GM12878 (cell line): ENCODE results near the gene SLC2A4RG. TPM values are rescaled to one million over a fixed set of nuclear protein-coding genes. Genes with fewer than 3 reads are reported as not detected.

Source experiments
- ATAC-seq: fragments of 200-7000 bp; cut with Tn5 transposase; 3 replicates; pipeline ENCODE4 v1.9.1; 2020; ENCODE audit warnings: mild to moderate bottlenecking, moderate library complexity
- BruUV-seq: library from RNA; stranded (reverse); fragments of 400-500 nt; replicated peaks from 2 replicates; lab custom pipeline; 2021; lab: Mats Ljungman, UMichigan
- CTCF ChIA-PET: fragments of 300-600 bp; sonication (Branson Sonifier 250); formaldehyde crosslinking; extraction: SDS; loops from one replicate; lab custom pipeline; 2021; ENCODE audit warnings: inconsistent platforms; lab: Yijun Ruan, JAX
- POLR2A ChIA-PET: fragments of 350-600 bp; formaldehyde crosslinking; extraction: SDS; loops from one replicate; lab custom pipeline; 2021; ENCODE audit warnings: inconsistent platforms; lab: Charles Lee
- RAD21 ChIA-PET: fragments of 300-600 bp; sonication (Branson Sonifier 250); formaldehyde crosslinking; loops from one replicate; lab custom pipeline; 2023; ENCODE audit warnings: antibody characterized with exemption; ENCODE audit not compliant: unreplicated experiment; lab: Charles Lee
- SMC1A ChIA-PET: fragments of 300-600 bp; sonication (Branson Sonifier 250); formaldehyde crosslinking; loops from one replicate; lab custom pipeline; 2023; ENCODE audit not compliant: unreplicated experiment, uncharacterized antibody; lab: Charles Lee
- DNase-seq: peaks from one replicate; pipeline ENCODE4 v3.0.0-alpha.2; 2011; ENCODE audit warnings: low read depth, low spot score
- FAIRE-seq: peaks from 3 replicates; lab custom pipeline; 2011; peaks lifted over from hg19 to GRCh38; lab: Jason Lieb, UNC
- H2AFZ ChIP-seq: 2 replicates; pipeline ENCODE4 v1.6.0; 2011; ENCODE audit warnings: low read depth, low read length, control low read depth; ENCODE audit not compliant: control insufficient read depth
- H3K27ac ChIP-seq: 2 replicates; pipeline ENCODE4 v1.5.1; 2011; ENCODE audit warnings: control low read depth; ENCODE audit not compliant: control insufficient read depth, insufficient read depth
- H3K27me3 ChIP-seq, 2 experiments: replicated peaks in 1 of 2; 2 replicates each; pipeline versions ENCODE4 v1.6.0 to v1.6.1; 2011; ENCODE audit warnings: low read length in 1 of 2; ENCODE audit not compliant: control insufficient read depth in 2 of 2, insufficient read depth in 2 of 2
- H3K36me3 ChIP-seq, 2 experiments: 2 replicates each; pipeline ENCODE4 v1.5.1; 2011; ENCODE audit warnings: low read length in 1 of 2; ENCODE audit not compliant: control insufficient read depth in 2 of 2, insufficient read depth in 2 of 2
- H3K4me1 ChIP-seq: 2 replicates; pipeline ENCODE4 v1.6.1; 2011; ENCODE audit warnings: mild to moderate bottlenecking, low read length, moderate library complexity, mixed read lengths; ENCODE audit not compliant: control insufficient read depth, insufficient read depth
- H3K4me2 ChIP-seq: 2 replicates; pipeline ENCODE4 v1.6.0; 2011; ENCODE audit warnings: control low read depth; ENCODE audit not compliant: control insufficient read depth, insufficient read depth
- H3K4me3 ChIP-seq: fragments of 200-600 bp; sonication (generic); 2 replicates; pipeline ENCODE4 v1.5.1; 2016
- H3K79me2 ChIP-seq: 2 replicates; pipeline ENCODE4 v1.6.0; 2011; ENCODE audit warnings: low read length; ENCODE audit not compliant: control insufficient read depth, insufficient read depth
- H3K9ac ChIP-seq: 2 replicates; pipeline ENCODE4 v1.8.0; 2011; ENCODE audit warnings: low read length, control low read depth, mixed read lengths; ENCODE audit not compliant: control insufficient read depth, insufficient read depth
- H3K9me3 ChIP-seq: replicated peaks from 3 replicates; pipeline ENCODE4 v1.5.1; 2011; ENCODE audit warnings: mild to moderate bottlenecking, low read length; ENCODE audit not compliant: control insufficient read depth, insufficient read depth
- H4K20me1 ChIP-seq: 2 replicates; pipeline ENCODE4 v1.6.0; 2011; ENCODE audit not compliant: control insufficient read depth, insufficient read depth
- ATF3 ChIP-seq: IDR thresholded peaks from 2 replicates; pipeline ENCODE4 v1.6.1; 2011; ENCODE audit warnings: low read depth, mild to moderate bottlenecking, low read length, moderate library complexity, borderline replicate concordance; ENCODE audit errors: extremely low read depth
- BCL3 ChIP-seq: IDR thresholded peaks from 2 replicates; pipeline ENCODE4 v1.6.1; 2011; ENCODE audit warnings: borderline replicate concordance, low read depth, mild to moderate bottlenecking, moderate library complexity, low read length; ENCODE audit not compliant: insufficient read depth, poor library complexity, severe bottlenecking
- CBX3 ChIP-seq: fragments of 200-600 bp; sonication (generic); IDR thresholded peaks from 2 replicates; pipeline ENCODE4 v1.6.1; 2016; ENCODE audit warnings: low read depth, borderline replicate concordance
- FOS ChIP-seq: IDR thresholded peaks from 3 replicates; pipeline ENCODE4 v1.6.1; 2011; ENCODE audit warnings: borderline replicate concordance; ENCODE audit not compliant: insufficient read length; ENCODE audit errors: extremely low read depth
- HDGF ChIP-seq: fragments of 450-650 bp; IDR thresholded peaks from 2 replicates; pipeline ENCODE4 v1.6.1; 2016; ENCODE audit warnings: antibody characterized with exemption
- NR2C2 ChIP-seq: IDR thresholded peaks from 2 replicates; pipeline ENCODE4 v1.6.1; 2011; ENCODE audit warnings: borderline replicate concordance, low read depth; ENCODE audit not compliant: control insufficient read depth, insufficient read length
- SIN3A ChIP-seq: IDR thresholded peaks from 2 replicates; pipeline ENCODE4 v1.6.1; 2012; ENCODE audit warnings: low read depth, low read length, improper control_type of control experiment
- SIX5 ChIP-seq: IDR thresholded peaks from 2 replicates; pipeline ENCODE4 v1.6.1; 2011; ENCODE audit warnings: mild to moderate bottlenecking, low read depth, low read length, moderate library complexity; ENCODE audit not compliant: severe bottlenecking
- SMARCA5 ChIP-seq: fragments of 450-650 bp; IDR thresholded peaks from 2 replicates; pipeline ENCODE4 v1.6.1; 2017; ENCODE audit warnings: mild to moderate bottlenecking
- STAT3 ChIP-seq: IDR thresholded peaks from 2 replicates; pipeline ENCODE4 v1.6.1; 2011; ENCODE audit warnings: low read depth, low read length, improper control_type of control experiment
- WRNIP1 ChIP-seq: IDR thresholded peaks from 2 replicates; pipeline ENCODE4 v1.6.1; 2011; ENCODE audit warnings: low read depth, low read length, improper control_type of control experiment, borderline replicate concordance
- ZSCAN29 ChIP-seq: fragments of 450-650 bp; IDR thresholded peaks from 2 replicates; pipeline ENCODE4 v1.6.1; 2017; ENCODE audit warnings: mild to moderate bottlenecking, moderate library complexity
- WGBS: methylation state at CpG from one replicate; pipeline ENCODE4 v1.1.6; 2016; ENCODE audit warnings: low lambda C conversion rate; ENCODE audit not compliant: insufficient replicate concordance, insufficient coverage; ENCODE audit errors: missing lambda C conversion rate; 5-methylcytosine and 5-hydroxymethylcytosine counted together
- in situ Hi-C: fragments of 300-500 bp; cut with MboI; formaldehyde crosslinking; loops from 9 replicates; pipeline ENCODE4 v1.14.3; 2018; ENCODE audit warnings: mixed read lengths
- intact Hi-C: fragments of 100-400 bp; cut with micrococcal nuclease; formaldehyde crosslinking; loops from one replicate; pipeline ENCODE4 v1.14.2; 2022; ENCODE audit not compliant: unreplicated experiment
- polyA plus RNA-seq, 11 experiments: library from polyadenylated mRNA; depleted of rRNA in 4 of 11; unstranded in 6 of 11; stranded (reverse) in 5 of 11; fragments of >200 nt; fragmentation: Nextera tagmentation in 4 of 11; fragmentation: Illumina TruSeq in 1 of 11; extraction: Ambion mirVana in 4 of 11; extraction: Trizol in 1 of 11; gene quantifications; 1 replicate in 1 of 11; 2 replicates in 10 of 11; pipeline versions ENCODE4 v1.2.1 to v1.2.3, GENCODE V29; 2011 to 2016; ENCODE audit warnings: inconsistent platforms in 2 of 11, missing spikeins in 2 of 11, low read depth in 1 of 11
- total RNA-seq, 4 experiments: library from RNA; depleted of rRNA in 3 of 4; stranded (reverse); fragments of >200 nt in 3 of 4; fragmentation: Illumina TruSeq in 1 of 4; extraction: Trizol in 1 of 4; gene quantifications; 2 replicates each; pipeline versions ENCODE4 v1.2.1 to v1.2.3, GENCODE V29; 2013 to 2021
- TF ChIP-seq, protein P1 (sequence below): fragments of 450-650 bp; IDR thresholded peaks from 2 replicates; pipeline ENCODE4 v1.6.1; 2017; ENCODE audit warnings: antibody characterized with exemption, mild to moderate bottlenecking, moderate library complexity

SLC2A4RG gene
- total and polyA plus RNA-seq, 10 of the 15 experiments (the other 5 are each of a cell fraction or from before 2014, with no cell fraction given) = 0.34 to 65.9 (median 13.3) TPM

DNA sequence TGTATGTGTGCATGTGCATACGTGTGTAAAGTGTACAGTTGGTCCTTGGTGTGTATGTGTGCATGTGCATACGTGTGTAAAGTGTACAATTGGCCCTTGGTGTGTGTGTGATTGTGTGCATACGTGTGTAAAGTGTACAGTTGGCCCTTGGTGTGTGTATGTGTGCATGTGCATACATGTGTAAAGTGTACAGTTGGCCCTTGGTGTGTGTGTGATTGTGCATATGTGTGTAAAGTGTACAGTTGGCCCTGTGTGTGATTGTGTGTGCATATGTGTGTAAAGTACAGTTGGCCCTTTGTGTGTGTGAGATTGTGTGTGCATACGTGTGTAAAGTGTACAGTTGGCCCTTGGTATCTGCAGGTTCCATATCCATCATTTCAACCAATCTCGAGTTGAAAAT is 8.2 kb upstream of the SLC2A4RG start:
- FAIRE-seq = no peak
- peak overlapping the region; percentile 93 for H3K27ac ChIP-seq
- no TSS peak for BruUV-seq
- H4K20me1 ChIP-seq = no peaks in the 10 kb centered on the region
- H3K4me2 ChIP-seq = peak overlapping the region; percentile 89
- no peak for TF ChIP-seq SIN3A
- TF ChIP-seq, protein P1, sequence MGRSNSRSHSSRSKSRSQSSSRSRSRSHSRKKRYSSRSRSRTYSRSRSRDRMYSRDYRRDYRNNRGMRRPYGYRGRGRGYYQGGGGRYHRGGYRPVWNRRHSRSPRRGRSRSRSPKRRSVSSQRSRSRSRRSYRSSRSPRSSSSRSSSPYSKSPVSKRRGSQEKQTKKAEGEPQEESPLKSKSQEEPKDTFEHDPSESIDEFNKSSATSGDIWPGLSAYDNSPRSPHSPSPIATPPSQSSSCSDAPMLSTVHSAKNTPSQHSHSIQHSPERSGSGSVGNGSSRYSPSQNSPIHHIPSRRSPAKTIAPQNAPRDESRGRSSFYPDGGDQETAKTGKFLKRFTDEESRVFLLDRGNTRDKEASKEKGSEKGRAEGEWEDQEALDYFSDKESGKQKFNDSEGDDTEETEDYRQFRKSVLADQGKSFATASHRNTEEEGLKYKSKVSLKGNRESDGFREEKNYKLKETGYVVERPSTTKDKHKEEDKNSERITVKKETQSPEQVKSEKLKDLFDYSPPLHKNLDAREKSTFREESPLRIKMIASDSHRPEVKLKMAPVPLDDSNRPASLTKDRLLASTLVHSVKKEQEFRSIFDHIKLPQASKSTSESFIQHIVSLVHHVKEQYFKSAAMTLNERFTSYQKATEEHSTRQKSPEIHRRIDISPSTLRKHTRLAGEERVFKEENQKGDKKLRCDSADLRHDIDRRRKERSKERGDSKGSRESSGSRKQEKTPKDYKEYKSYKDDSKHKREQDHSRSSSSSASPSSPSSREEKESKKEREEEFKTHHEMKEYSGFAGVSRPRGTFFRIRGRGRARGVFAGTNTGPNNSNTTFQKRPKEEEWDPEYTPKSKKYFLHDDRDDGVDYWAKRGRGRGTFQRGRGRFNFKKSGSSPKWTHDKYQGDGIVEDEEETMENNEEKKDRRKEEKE = no peak
- peak; percentile 9 for TF ChIP-seq NR2C2
- peak; percentile 84 for TF ChIP-seq BCL3
- TF ChIP-seq ZSCAN29 = no peak
- TF ChIP-seq WRNIP1 = no peak
- no peak for TF ChIP-seq SMARCA5
- TF ChIP-seq STAT3 = no peak
- no peak for TF ChIP-seq HDGF
- TF ChIP-seq CBX3 = no peak
- TF ChIP-seq ATF3 = no peak
- TF ChIP-seq SIX5 = no peak
- TF ChIP-seq FOS = no peak
- H3K9ac ChIP-seq = no peak overlapping the region
- POLR2A ChIA-PET = no interaction called here
- no peak overlapping the region for H2AFZ ChIP-seq
- DNase-seq = no peak
- 22% methylated on average over 5 of the region's 5 CpGs for WGBS
- SMC1A ChIA-PET = no interaction called here
- peaks cover 1% of the 10 kb centered on the region; the same call in 2 of the 3 replicates for H3K9me3 ChIP-seq
- H3K4me3 ChIP-seq = peak overlapping the region; percentile 38; the same call in 1 of the 2 replicates
- in situ Hi-C loops = no loop called here
- CTCF ChIA-PET = no interaction called here
- H3K4me1 ChIP-seq = peaks cover 61% of the 10 kb centered on the region
- H3K79me2 ChIP-seq = peaks cover 21% of the 10 kb centered on the region
- H3K36me3 ChIP-seq = peaks cover 11 to 27% of the 10 kb centered on the region in 2 experiments; a peak in 3 of 4 replicates
- ATAC-seq = no peak
- H3K27me3 ChIP-seq = no peaks in the 10 kb centered on the region
- intact Hi-C loops = no loop called here
- RAD21 ChIA-PET = interaction anchor here (0.5 kb wide), 1 partner anchor 168 kb away, joined by 3 read pairs; no protein-coding TSS in a partner anchor
